Melanocyte of skin (primary cell): ENCODE measurements around the gene KLHL10. TPM values are rescaled to one million over a fixed set of nuclear protein-coding genes. Genes with fewer than 3 reads are reported as not detected.

ENCODE experiments used
- small RNA-seq, 2 donors: library from RNA; depleted of rRNA; stranded (forward); fragments of <200 nt; gene quantifications; one replicate each; pipeline ENCODE3, GENCODE V24; 2012
- total RNA-seq, 2 donors: library from RNA; depleted of rRNA; stranded (reverse); fragments of >200 nt; gene quantifications; 2 replicates each; pipeline ENCODE4 v1.2.3, GENCODE V29; 2012

KLHL10 gene
- under 1 TPM in 1 of 2 donors, not detected in 1; under 0.01 TPM for total RNA-seq

GRCh38 chr17:41837761-41838538, at the start of gene KLHL10:
KLHL10 (plus strand) TSS chr17:41837825; CDS start chr17:41837933, 108 bp downstream.

GRCh38 chr17:41811549-41812380, 25.9 kb upstream of the KLHL10 start, which contains the start of gene P3H4:
P3H4 (minus strand) TSS chr17:41811949; CDS start chr17:41811915, 34 bp downstream.

GRCh38 chr17:41812381-41813151, 25.1 kb upstream of the KLHL10 start, which contains the start of gene FKBP10:
FKBP10 (plus strand) TSS chr17:41813004; CDS start chr17:41813035, 31 bp downstream.

GRCh38 chr17:41835800-41836549, 1.6 kb upstream of the KLHL10 start, which contains the start of gene NT5C3B:
NT5C3B (minus strand) TSS chr17:41836232; CDS start chr17:41836193, 39 bp downstream.

GRCh38 chr17:41864836-41865595, 27.4 kb downstream of the KLHL10 start, which contains the start of gene KLHL11:
KLHL11 (minus strand) TSS chr17:41865423; CDS start chr17:41865370, 53 bp downstream.

Small RNA genes within 50 kb of the gene (small RNA-seq; reads per million reads assigned to genes)
- gene AC125257.2 = 0 reads per million in 2 donors

Other genes starting within 250 kb of the KLHL10 start
- gene KRT16, start 225.1 kb upstream of the KLHL10 start, total RNA-seq = under 1 TPM in 1 of 2 donors, not detected in 1; 0.69 TPM
- gene KRT17, start 213.2 kb upstream of the KLHL10 start, total RNA-seq = 1 to 10 TPM in 1 of 2 donors, not detected in 1; 1.7 TPM
- 10 to 100 TPM; 52.3 to 67.3 TPM for gene EIF1, start 148.9 kb upstream of the KLHL10 start, total RNA-seq
- gene GAST, start 125.5 kb upstream of the KLHL10 start, total RNA-seq = not detected
- under 1 TPM in 1 of 2 donors, not detected in 1; under 0.01 TPM for gene HAP1, start 103.2 kb upstream of the KLHL10 start, total RNA-seq
- gene JUP, start 51.1 kb upstream of the KLHL10 start, total RNA-seq = 1 to 10 TPM; 1.7 to 3.8 TPM
- 10 to 100 TPM; 17.2 to 24.0 TPM for gene P3H4, start 25.9 kb upstream of the KLHL10 start, total RNA-seq
- gene FKBP10, start 24.8 kb upstream of the KLHL10 start, total RNA-seq = 100 to 1,000 TPM in 1 of 2 donors, 10 to 100 TPM in 1; 64.0 to 111 TPM
- 10 to 100 TPM; 37.5 to 49.0 TPM for gene NT5C3B, start 1.6 kb upstream of the KLHL10 start, total RNA-seq
- gene KLHL11, start 27.6 kb downstream of the KLHL10 start, total RNA-seq = 10 to 100 TPM; 23.4 to 26.6 TPM
- 100 to 1,000 TPM; 219 to 239 TPM for gene ACLY, start 81.1 kb downstream of the KLHL10 start, total RNA-seq
- under 1 TPM; 0.67 to 0.69 TPM for gene ODAD4, start 92.8 kb downstream of the KLHL10 start, total RNA-seq
- gene CNP, start 129.0 kb downstream of the KLHL10 start, total RNA-seq = 100 to 1,000 TPM; 226 to 268 TPM
- gene DNAJC7, start 179.6 kb downstream of the KLHL10 start, total RNA-seq = 10 to 100 TPM; 52.7 to 74.3 TPM
- 10 to 100 TPM; 25.8 to 33.6 TPM for gene NKIRAS2, start 182.3 kb downstream of the KLHL10 start, total RNA-seq
- gene C17orf113, start 212.8 kb downstream of the KLHL10 start, total RNA-seq = under 1 TPM; under 0.01 to 0.34 TPM